Esophagus squamous epithelium (tissue), 4 donors: ENCODE data around the gene AXIN1.

ENCODE experiments used
- POLR2A ChIP-seq, 4 donors: fragments of 450-650 bp; IDR thresholded peaks; one replicate each; pipeline ENCODE4 v1.6.1; 2017; ENCODE audit warnings: antibody characterized with exemption in 4 of 4, mild to moderate bottlenecking in 4 of 4, moderate library complexity in 3 of 4
- TF ChIP-seq, protein P1 (sequence below), 6 experiments: fragments of 450-650 bp in 4 of 6; fragments of 200-600 bp in 2 of 6; sonication (generic) in 2 of 6; IDR thresholded peaks; one replicate each; pipeline ENCODE4 v1.5.1; 2016 to 2019; ENCODE audit warnings: antibody characterized with exemption in 6 of 6, mild to moderate bottlenecking in 4 of 6, moderate library complexity in 4 of 6

DNA sequence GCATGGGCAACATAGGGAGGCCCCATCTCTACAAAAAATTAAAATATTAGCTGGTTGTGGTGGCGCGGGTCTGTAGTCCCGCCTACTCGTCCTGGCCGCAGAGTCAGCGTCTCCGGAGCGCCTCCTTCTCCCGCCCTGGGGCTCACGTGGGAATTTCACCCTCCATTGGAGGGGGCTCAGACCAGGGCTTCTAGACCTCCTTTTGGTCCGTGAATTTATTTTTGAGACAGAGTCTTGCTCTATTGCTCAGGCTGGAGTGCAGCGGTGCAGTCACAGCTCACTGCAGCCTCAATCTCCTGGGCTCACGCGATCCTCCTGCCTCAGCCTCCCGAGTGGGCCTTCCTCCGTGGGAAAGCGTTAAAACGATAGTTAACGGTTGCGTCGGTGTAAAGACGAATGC, 44.1 kb upstream of the AXIN1 start:
- TF ChIP-seq, protein P1, sequence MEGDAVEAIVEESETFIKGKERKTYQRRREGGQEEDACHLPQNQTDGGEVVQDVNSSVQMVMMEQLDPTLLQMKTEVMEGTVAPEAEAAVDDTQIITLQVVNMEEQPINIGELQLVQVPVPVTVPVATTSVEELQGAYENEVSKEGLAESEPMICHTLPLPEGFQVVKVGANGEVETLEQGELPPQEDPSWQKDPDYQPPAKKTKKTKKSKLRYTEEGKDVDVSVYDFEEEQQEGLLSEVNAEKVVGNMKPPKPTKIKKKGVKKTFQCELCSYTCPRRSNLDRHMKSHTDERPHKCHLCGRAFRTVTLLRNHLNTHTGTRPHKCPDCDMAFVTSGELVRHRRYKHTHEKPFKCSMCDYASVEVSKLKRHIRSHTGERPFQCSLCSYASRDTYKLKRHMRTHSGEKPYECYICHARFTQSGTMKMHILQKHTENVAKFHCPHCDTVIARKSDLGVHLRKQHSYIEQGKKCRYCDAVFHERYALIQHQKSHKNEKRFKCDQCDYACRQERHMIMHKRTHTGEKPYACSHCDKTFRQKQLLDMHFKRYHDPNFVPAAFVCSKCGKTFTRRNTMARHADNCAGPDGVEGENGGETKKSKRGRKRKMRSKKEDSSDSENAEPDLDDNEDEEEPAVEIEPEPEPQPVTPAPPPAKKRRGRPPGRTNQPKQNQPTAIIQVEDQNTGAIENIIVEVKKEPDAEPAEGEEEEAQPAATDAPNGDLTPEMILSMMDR (IDR thresholded peaks at IDR 0.05), result no peak
- no peak for TF ChIP-seq POLR2A (IDR thresholded peaks at IDR 0.05)
